GM04503 (cell line): ENCODE measurements around the gene INO80.
"Not testable (repeated sequence)": the region's sequence is repeated elsewhere in the genome, so short reads cannot be mapped to it uniquely, and the experiment has no call there.

Experiments
- DNase-seq: peaks from one replicate; pipeline ENCODE4 v3.0.0-alpha.2; 2012; ENCODE audit warnings: low read depth

The INO80 gene

GRCh38 chr15:41116116-41116961 lies at the start of gene INO80:
TSS of gene INO80 (minus strand) at chr15:41116280. CDS start at chr15:41096310, 19,970 bp downstream.
- peak; percentile 85 for DNase-seq

- DNase-seq: no peak
Observed at GRCh38 chr15:41161736-41162135, 45.7 kb upstream of the INO80 start.

DNA sequence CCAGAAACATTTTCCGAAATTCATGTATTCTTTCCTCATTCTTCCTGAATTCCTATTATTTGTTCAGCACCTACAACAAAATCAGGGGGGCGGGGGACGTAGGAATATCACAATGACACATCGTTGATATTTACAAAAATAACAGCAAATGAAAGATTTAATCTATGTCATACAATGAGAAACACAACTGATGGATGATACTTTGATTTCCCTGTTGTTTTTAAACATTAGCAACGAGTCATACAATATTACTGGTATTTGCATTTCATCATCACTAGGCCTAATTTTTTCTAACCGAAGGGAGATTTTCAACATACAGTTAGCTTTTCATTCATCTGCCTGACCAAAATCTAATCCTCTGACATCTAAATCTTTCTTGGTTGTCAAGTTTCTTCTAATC lies 45.3 kb upstream of the INO80 start:
- DNase-seq: no peak

GRCh38 chr15:41160639-41161315 lies 44.7 kb upstream of the INO80 start:
- no peak for DNase-seq

DNA sequence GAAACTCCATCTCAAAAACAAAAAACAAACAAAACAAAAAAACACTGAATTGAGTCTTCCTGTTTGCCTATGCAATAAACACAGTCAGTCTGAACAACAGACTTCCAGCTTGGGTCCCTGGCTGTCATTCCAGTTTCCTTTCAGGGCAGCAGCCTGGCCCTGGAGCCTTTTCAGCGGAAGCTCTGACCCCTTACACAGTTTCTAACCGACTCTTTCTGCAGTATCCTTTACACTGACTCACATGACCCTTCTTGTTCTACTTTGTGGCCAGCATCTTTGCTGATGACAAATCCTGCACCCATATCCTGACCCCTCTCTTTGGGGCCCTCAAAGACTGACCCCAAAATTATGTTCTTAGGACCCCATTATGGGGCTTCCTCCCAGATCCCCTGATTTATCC lies 38.3 kb upstream of the INO80 start:
- no peak for DNase-seq

DNA sequence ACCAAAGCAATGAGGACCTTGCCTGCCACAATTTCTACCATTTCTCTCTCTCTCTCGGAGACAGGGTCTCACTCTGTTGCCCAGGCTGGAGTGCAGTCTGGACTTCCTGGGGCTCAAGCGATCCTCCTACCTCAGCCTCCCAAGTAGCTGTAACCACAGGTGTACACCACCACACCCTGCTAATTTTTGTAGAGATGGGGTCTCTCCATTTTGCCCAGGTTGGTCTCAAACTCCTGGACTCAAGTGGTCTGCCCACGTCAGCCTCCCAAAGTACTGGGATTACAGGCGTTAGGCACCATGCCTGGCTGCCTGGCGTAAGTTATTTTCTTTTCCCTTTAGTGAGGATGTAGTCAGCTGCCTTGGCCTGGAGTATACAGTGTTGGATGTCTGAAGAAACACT lies 37.7 kb upstream of the INO80 start:
- no peak for DNase-seq

DNA sequence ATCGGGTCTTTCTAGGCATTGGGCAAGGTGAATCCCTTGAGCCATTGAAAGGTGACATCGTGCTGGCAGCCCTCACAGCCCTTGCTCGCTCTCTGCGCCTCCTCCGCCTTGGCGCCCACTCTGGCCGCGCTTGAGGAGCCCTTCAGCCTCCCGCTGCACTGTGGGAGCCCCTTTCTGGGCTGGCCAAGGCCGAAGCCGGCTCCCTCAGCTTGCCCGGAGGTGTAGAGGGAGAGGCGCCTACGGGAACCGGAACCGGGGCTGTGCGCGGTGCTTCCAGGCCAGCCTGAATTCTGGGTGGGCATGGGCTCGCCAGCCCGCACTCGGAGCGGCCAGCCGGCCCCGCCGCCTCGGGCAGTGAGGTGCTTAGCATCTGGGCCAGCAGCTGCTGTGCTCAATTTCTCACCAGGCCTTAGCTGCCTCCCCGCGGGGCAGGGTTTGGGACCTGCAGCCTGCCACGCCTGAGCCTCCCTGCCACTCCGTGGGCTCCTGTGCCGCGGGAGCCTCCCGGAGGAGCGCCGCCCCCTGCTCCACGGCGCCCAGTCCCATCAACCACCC lies 35.4 kb upstream of the INO80 start:
- DNase-seq: no peak

DNA sequence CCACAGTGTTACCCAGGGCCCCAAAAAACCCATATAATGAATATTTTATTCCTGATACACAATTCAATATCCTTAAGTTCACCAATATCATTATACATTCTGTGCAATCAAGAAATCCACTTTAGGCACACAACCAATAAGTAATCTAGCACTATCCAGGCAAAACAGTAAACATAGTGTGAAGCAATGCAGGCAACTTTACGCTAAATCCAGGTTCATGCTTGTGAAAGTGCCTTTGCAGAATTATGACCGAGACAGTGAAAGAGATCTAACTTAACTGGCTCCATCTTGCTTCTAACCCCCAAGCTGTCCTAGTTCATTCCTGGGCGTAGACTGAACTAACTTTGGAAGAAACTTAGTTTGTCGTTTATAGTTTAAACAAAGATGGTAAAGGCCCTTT lies 34.2 kb upstream of the INO80 start:
- no peak for DNase-seq

- no peak for DNase-seq
Observed at GRCh38 chr15:41148065-41148464, 32.0 kb upstream of the INO80 start.

DNA sequence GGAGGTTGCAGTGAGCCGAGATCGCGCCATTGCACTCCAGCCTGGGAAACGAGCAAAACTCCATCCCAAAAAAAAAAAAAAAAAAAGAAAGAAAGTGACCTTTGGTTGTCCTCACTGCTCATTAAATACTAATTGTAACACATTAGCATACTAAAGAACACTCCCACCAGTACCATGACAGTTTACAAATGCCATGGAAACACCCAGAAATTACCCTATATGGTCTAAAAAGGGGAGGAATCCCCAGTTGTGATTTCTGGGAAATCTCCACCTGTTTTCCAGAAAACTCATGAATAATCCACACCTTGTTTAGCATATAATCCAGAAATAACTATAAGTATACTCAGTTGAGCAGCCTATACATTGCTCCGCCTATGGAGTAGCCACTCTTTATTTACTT lies 23.5 kb upstream of the INO80 start:
- no peak for DNase-seq

GRCh38 chr15:41139112-41139511 lies 23.0 kb upstream of the INO80 start:
- not testable (repeated sequence) for DNase-seq

DNA sequence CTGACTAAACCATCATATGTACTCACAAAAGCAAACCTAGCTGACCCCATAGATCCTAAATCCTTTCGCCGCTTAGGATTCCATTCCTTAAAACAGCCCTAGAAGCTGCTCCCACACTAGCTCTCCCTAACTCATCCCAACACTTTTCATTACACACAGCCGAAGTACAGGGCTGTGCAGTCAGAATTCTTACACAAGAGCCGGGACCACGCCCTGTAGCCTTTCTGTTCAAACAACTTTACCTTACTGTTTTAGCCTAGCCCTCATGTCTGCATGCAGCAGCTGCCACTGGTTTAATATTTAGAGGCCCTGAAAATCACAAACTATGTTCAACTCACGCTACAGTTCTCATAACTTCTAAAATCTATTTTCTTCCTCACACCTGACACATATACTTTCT lies 19.5 kb upstream of the INO80 start:
- DNase-seq: not testable (repeated sequence)

DNA sequence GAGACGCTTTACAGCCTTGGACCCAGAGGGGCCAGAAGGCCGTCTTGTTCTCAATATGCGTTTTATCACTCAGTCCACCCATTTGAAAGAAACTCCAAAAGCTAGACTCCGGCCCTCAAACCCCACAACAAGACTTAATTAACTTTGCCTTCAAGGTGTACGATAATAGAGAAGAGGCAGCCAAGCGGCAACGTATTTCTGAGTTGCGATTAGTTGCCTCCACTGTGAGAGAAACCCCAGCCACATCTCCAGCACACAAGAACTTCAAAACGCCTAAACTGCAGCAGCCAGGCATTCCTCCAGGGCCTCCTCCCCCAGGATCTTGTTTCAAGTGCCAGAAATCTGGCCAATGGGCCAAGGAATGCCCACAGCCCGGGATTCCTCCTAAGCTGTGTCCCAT lies 17.4 kb upstream of the INO80 start:
- no peak for DNase-seq

DNA sequence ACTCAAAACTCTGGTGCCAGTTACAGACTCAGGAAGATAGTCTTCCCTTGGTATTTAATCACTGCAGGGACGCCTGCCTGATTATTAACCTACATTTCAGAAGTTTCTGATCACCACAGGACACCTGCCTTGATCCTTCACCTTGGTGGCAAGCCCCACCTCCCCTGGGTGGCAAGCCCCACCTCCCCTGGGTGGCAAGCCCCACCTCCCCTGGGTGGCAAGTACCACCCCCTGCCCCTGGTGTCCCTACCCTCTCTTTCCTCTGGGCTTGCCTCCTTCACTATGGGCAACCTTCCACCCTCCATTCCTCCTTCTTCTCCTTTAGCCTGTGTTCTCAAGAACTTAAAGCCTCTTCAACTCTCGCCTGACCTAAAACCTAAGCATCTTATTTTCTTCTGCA lies 16.0 kb upstream of the INO80 start:
- DNase-seq: not testable (repeated sequence)

GRCh38 chr15:41128174-41128902 lies 12.3 kb upstream of the INO80 start:
- no peak for DNase-seq

- no peak for DNase-seq
Observed at GRCh38 chr15:41125931-41126642, 10.0 kb upstream of the INO80 start.

- no peak for DNase-seq
Observed at GRCh38 chr15:41125063-41125669, 9.1 kb upstream of the INO80 start.

- no peak for DNase-seq
Observed at GRCh38 chr15:41124058-41124457, 8.0 kb upstream of the INO80 start.

GRCh38 chr15:41122849-41123248 lies 6.8 kb upstream of the INO80 start:
- DNase-seq: no peak

DNA sequence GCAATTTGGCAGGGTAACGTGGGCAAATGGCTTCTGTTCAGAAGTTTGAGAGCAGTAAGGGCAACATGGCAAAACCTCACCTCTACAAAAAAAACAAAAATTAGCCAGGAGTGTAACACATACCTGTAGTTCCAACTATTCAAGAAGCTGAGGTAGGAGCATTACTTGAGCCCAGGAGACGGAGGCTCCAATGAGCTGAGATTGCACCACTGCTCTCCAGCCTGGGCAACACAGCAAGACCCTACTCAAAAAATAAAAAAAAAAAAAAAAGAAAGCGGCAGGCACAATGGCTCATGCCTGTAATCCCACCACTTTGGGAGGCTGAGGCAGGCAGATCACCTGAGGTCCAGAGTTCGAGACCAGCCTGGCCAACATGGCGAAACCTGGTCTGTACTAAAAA lies 5.9 kb upstream of the INO80 start:
- DNase-seq: no peak

DNA sequence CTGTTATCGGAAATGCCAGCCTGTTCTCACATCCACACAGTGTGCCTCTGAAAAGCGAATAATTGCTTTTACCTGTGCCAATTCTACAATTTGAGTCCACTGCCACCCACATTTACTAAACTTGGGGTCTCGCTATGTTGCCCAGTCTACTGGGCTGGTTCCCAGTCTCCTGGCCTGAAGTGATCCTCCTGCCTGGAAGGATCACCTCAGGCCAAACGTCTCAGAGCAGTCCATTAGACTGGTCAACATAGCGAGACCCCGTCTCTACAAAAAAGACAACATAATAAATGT lies 827 bp upstream of the INO80 start:
- DNase-seq: no peak

DNA sequence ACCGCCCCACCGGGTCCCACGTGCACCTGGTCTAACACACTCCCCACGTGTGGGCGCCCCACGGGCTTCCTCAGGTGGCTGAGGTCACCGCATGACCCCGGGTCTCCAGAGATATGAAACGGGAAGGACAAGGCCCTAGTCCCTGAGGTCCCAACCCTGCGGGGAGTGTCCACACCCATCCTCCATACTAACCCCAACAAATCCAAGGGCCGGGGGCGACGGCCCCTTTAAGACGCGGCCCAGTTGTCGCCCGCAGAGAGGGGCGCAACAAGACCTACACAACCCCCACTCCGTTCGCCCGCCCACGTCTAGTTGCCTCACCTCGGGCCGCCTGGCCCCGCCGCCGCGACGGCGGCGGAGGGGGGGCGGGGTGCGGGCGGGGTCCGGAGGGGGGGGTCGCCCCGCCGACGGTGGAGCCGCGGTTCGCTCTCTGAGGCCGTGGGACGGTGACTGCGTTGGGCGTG lies 396 bp downstream of the INO80 start:
- DNase-seq: no peak
